T1000 (cell line): ENCODE data around the gene QRICH2.
"Not testable (repeated sequence)": the region's sequence is repeated elsewhere in the genome, so short reads cannot be mapped to it uniquely, and the experiment has no call there.

Experiments
- DNase-seq: peaks from one replicate; lab custom pipeline; 2025; ENCODE audit warnings: mixed read lengths; lab: John Stamatoyannopoulos, UW

Gene QRICH2

DNA sequence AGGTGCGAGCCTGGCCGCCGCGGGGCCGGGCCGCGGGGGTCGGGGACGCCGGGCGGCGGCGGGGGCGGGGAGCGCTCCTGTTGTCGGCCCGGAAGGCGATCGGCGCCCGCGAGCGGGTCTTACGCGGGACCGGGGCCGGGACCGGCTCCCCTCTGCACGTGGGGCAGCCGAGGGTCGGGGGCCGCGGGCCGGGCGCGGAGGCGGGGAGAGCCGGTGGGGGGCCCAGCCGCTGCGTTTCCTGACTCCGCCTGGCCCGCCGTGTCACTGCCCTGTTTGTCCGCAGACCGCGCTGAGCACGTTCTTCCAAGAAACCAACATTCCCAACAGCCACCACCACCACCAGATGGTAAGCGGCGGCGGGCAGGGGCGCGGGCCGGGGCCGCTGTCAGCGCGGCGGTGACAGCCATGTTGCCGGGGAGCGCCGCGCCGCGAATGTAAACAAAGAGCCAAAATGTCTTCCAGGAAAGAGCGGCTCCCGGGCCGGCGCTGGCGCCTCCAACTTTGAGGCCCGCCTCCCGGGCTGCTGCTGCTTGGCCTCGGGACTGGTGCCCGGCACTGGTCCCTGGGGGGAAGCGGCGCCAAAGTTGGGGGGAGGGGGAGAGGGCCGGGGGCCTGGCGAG lies 42.3 kb downstream of the QRICH2 start:
- peak; percentile 22 for DNase-seq

DNA sequence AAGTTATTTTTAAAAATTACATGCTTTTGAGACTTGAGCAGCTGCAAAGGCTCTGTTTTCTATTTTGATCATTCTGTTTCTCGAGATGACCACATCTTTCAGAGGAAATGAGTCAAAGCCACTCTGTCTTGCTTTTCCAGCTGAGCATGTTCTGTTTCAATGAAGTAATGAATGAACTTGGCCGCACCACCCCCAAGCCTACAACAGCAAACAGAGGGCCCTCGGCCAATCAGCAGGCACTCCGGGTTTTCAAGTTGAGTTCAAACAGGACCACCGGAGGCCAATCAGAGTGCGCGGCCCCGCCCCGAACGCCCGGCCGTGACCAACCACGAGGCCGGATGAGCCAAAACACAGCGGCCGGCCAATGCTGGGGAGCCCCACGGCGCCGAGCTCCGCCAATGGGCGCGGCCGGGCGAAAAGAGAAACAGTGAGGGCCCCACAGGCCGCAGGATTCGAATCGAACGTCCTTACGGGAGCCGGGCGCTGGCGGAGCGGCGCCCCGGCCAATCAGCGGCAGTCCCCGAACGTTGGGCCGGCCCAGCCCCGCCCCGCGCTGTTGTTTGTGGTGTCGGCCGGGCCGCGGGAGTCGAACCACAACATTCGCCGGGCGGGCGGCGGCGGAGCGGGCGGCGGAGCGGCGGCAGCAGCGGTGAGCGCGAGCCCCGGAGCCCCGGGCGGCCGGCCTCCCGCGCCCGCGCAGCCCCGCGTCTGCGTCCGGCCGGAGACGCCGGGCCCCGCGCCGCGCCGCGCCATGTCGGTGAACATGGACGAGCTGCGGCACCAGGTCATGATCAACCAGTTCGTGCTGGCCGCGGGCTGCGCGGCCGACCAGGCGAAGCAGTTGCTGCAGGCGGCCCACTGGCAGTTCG lies 43.1 kb downstream of the QRICH2 start, which contains the start of gene UBALD2:
Gene UBALD2, plus strand, starts transcription at position 594 of the 869 bp plus-strand sequence. Its CDS starts 158 bp downstream, at position 752.
- peak; percentile 99 for DNase-seq

DNA sequence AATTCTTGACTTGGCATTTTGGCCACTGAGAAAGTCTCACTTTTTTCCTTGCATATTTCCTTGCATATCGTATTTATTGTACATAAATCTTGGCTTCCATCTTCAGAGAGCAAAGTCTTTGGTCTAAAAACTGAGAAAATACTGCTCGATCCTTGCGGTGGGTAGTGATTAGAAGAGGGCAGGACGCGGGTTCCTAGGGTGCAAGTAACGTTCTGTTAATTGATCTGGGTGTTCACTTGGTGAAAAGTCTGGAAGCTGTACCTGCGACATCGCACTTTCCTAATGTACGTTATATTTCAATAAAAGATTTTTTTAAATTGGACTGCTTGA lies 43.7 kb downstream of the QRICH2 start:
- DNase-seq = no peak

GRCh38 chr17:76263896-76264295 lies 44.2 kb downstream of the QRICH2 start:
- DNase-seq = no peak

GRCh38 chr17:76262732-76263344 lies 45.2 kb downstream of the QRICH2 start:
- DNase-seq = no peak

- no peak for DNase-seq
These were observed 46.5 kb downstream of the QRICH2 start for GRCh38 chr17:76261421-76262215.

GRCh38 chr17:76260669-76261068 lies 47.4 kb downstream of the QRICH2 start:
- DNase-seq = no peak

DNA sequence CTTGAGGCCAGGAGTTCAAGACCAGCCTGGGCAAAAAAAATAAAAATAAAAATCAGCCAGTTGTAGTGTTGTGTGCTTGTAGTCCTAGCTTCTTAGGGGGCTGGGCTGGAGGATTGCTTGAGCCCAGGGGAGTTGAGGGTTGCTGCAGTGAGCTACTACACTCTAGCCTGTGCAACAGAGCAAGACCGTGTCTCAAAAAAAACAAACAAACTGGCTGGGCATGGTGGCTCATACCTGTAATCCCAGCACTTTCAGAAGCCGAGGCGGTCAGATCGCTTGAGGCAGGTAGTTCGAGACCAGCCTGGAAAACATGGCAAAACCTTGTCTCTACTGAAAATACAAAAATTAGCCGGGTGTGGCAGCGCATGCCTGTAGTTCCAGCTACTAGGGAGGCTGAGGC lies 47.9 kb downstream of the QRICH2 start:
- DNase-seq = no peak

DNA sequence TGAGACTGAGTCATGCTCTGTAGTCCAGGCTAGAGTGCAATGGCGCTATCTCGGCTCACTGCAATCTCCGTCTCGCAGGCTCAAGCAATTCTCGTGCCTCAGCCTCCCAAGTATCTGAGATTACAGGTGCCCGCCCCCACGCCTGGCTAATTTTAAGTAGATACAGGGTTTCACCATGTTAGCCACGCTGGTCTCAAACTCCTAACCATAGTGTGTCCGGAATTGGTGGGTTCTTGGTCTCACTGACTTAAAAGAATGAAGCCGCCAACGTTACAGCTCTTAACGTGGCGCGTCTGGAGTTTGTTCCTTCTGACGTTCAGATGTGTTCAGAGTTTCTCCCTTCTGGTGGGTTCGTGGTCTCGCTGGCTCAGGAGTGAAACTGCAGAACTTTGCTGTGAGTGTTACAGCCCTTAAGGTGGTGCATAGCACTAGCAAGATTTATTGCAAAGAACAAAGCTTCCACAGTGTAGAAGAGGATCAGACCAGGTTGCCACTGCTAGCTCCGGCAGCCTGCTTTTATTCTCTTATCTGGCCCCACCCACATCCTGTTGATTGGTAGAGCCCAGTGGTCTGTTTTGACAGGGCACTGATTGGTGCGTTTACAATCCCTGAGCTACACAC lies 51.5 kb downstream of the QRICH2 start:
- DNase-seq = not testable (repeated sequence)

- no peak for DNase-seq
These were observed 52.2 kb downstream of the QRICH2 start for GRCh38 chr17:76255801-76256429.

- DNase-seq = no peak
These were observed 53.8 kb downstream of the QRICH2 start for GRCh38 chr17:76254275-76254674.

- no peak for DNase-seq
These were observed 54.2 kb downstream of the QRICH2 start for GRCh38 chr17:76253841-76254240.

GRCh38 chr17:76252967-76253766 lies 54.9 kb downstream of the QRICH2 start:
- DNase-seq = not testable (repeated sequence)

DNA sequence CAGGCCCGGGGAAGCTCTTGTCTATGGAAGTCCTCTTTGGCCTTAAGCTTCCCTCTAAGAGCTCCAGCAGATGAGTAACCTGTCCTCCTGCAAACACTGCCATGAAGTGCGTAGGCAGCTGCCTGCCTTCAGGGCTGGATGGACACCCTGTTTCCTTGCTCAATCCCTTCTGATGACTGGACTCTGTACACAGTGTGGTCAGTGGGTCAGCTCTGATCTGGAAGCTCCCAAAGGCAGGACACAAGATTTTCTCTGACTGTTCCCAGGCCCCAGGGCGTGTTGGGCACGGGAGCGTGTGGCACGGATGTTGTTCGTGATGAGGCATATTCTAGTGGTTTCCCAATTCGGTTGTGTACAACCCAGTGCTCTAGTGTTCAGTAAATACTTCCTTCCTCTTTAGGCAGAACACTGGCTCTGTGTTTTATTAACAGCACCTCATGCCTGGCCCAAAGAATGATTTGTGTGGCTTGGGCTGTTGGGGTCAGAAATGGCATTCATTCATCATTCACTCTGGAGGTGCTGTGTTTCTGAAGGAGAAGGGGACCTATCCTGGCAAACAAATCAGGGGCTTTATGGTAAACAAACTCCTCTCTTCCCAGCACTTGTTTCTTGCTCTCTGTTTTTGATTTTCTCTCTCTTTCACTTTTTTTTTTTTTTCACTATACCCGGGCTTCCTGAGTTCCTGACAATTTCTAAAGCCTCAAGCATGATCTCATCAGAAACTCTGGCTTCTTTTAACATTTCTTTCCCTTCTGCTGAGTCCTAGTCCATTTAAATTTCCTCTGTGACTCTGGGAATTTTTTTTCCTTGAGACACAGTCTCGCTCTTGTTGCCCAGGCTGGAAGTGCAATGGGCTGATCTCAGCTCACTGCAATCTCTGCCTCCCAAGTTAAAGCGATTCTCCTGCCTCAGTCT lies 55.8 kb downstream of the QRICH2 start:
- peak; percentile 61 for DNase-seq

DNA sequence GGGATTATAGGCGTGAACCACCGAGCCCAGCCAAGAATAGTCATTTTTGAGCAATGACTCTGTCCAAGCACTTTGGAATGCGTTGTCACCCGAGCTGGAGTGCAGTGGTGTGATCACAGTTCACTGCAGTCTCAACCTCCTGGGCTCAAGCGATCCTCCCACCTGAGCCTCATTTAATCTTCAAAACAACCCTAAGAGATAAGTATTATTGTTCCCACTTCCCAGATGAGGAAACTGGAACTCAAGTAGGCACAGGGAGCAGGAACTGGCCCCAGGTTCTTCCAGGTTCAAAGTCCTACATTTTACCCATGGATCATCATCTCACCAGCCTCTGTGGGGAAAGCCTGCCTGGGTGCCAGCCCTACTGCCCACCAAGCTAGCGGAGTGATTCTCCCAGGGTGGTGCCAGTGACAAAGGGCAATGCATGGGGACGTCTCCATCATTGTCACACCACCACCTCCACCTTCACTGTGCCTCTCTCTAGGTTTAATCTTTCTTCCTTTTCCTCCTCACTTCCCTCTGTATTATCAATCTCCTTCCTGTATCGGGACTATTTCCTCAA lies 56.5 kb downstream of the QRICH2 start:
- DNase-seq = no peak

GRCh38 chr17:76250141-76250540 lies 57.9 kb downstream of the QRICH2 start:
- DNase-seq = no peak

DNA sequence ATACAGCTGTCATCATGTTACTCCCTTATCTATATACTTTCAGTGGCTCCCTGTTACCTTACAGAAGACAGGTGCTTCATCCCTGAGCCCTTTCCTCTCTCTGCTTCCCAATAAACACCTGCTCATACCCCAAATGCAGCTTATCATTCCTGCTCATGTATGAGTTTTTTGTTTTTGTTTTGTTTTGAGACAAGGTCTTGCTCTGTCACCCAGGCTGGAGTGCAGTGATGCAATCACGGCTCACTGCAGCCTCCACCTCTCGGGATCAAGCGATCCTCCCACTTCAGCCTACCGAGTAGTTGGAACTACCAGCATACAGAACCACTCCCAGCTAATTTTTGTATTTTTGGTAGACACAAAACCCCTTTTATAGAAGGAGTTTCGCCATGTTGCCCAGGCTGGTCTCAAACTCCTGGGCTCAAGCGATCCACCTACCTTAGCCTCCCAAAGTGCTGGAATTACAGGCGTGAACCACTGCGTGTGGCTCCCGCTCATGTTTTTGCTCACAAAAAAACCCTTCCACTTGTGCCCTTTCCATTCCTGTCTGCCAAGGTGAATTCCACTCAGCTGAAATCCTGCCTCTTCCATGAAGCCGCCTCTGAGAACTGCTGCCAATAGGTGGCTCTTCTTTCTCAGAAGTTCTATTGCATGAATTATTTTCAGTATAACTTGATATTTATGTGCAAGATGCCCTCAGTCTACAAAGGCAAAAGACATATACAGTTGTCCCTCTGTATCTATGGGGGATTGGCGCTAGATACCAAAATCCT lies 59.9 kb downstream of the QRICH2 start:
- DNase-seq = no peak

DNA sequence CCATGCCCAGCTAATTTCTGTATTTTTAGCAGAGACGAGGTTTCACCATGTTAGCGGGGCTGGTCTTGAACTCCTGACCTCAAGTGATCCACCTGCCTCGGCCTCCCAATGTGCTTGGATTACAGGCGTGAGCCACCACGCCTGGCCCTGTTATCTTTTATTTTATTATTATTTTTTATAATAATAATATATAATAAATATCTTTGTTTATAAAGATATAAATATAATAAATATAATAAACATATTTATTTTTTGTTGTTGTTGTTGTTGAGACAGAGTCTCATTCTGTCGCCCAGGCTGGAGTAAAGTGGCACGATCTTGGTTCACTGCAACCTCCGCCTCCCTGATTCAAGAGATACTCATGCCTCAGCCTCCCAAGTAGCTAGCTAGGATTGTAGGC lies 60.8 kb downstream of the QRICH2 start:
- no peak for DNase-seq
